ENCODE results near the gene RAB11FIP4. TPM values are rescaled to one million over a fixed set of nuclear protein-coding genes. Genes with fewer than 3 reads are reported as not detected.

The RAB11FIP4 gene
- total and polyA plus RNA-seq, 10 of the 15 experiments (the other 5 are each of a cell fraction or from before 2014, with no cell fraction given), result 1.4 to 27.0 (median 17.6) TPM

- no peak for TF ChIP-seq MLLT1 (IDR thresholded peaks at IDR 0.05)
- no peak for TF ChIP-seq TCF7 (IDR thresholded peaks at IDR 0.05; ENCODE audit: borderline replicate concordance)
- no peak for TF ChIP-seq MYC (IDR thresholded peaks at IDR 0.05; ENCODE audit: insufficient read depth, insufficient read length, insufficient replicate concordance, low read length, severe bottlenecking)
- no peak for TF ChIP-seq BCL3 (IDR thresholded peaks at IDR 0.05; ENCODE audit: borderline replicate concordance, insufficient read depth, low read depth, low read length, poor library complexity, severe bottlenecking)
- TF ChIP-seq HCFC1 (IDR thresholded peaks at IDR 0.05; ENCODE audit: low read length), result no peak
- no peak for TF ChIP-seq ZNF207 (IDR thresholded peaks at IDR 0.05; ENCODE audit: borderline replicate concordance)
- TF ChIP-seq FOS (IDR thresholded peaks at IDR 0.05; ENCODE audit: borderline replicate concordance, extremely low read depth, insufficient read length), result no peak
- no peak for TF ChIP-seq GABPA (IDR thresholded peaks at IDR 0.05; ENCODE audit: low read depth)
- no peak for TF ChIP-seq EP300 (IDR thresholded peaks at IDR 0.05; ENCODE audit: borderline replicate concordance in 1 of 2, control insufficient read depth in 1 of 2, low read depth in 2 of 2, low read length in 2 of 2)
These were observed 181.6 kb downstream of the RAB11FIP4 start (continued) for GRCh38 chr17:31573047-31573446.

- Histone ChIP-seq H3K27ac (ENCODE audit: control insufficient read depth, insufficient read depth) (no peak overlapping the region), H2AFZ (ENCODE audit: control insufficient read depth, low read depth, low read length) (no peak overlapping the region), H3K9me3 (replicated peaks; ENCODE audit: control insufficient read depth, insufficient read depth, low read length) (no peaks in the 10 kb centered on the region), H3K4me2 (ENCODE audit: control insufficient read depth, insufficient read depth) (no peak overlapping the region), H3K9ac (ENCODE audit: control insufficient read depth, insufficient read depth, low read length) (no peak overlapping the region), H3K4me3 (no peak overlapping the region), H3K36me3 (ENCODE audit: control insufficient read depth in 2 of 2, insufficient read depth in 2 of 2, low read length in 1 of 2) (no peaks in the 10 kb centered on the region), H3K4me1 (ENCODE audit: control insufficient read depth, insufficient read depth, low read length) (peaks cover 4% of the 10 kb centered on the region; the same call in 1 of the 2 replicates), H3K27me3 (replicated peaks in 1 of 2; ENCODE audit: control insufficient read depth in 2 of 2, insufficient read depth in 2 of 2, low read length in 1 of 2) (no peaks in the 10 kb centered on the region; a peak in 2 of 4 replicates), H3K79me2 (ENCODE audit: control insufficient read depth, insufficient read depth, low read length) (no peaks in the 10 kb centered on the region), H4K20me1 (ENCODE audit: control insufficient read depth, insufficient read depth) (no peaks in the 10 kb centered on the region)
- in situ Hi-C loops (cut with MboI), result no loop called here
- DNase-seq (ENCODE audit: low read depth, low spot score) (no peak), ATAC-seq (no peak), FAIRE-seq (no peak)
- RAD21 ChIA-PET (ENCODE audit: unreplicated experiment), result no interaction called here
- no TSS peak for BruUV-seq (replicated peaks)
- WGBS (ENCODE audit: insufficient coverage, insufficient replicate concordance, low lambda C conversion rate, missing lambda C conversion rate), result 13% methylated on average over 5 of the region's 6 CpGs
- CTCF ChIA-PET, result interaction anchor here (1.3 to 1.9 kb wide), 2 partner anchors 11 to 269 kb away, joined by 3 to 6 read pairs; no protein-coding TSS in a partner anchor
- POLR2A ChIA-PET, result no interaction called here
- SMC1A ChIA-PET (ENCODE audit: uncharacterized antibody, unreplicated experiment), result no interaction called here
- intact Hi-C loops (cut with micrococcal nuclease; ENCODE audit: unreplicated experiment), result no loop called here
- no peak for TF ChIP-seq ASH2L (IDR thresholded peaks at IDR 0.05; ENCODE audit: borderline replicate concordance, low read depth)
- no peak for TF ChIP-seq BCL3 (IDR thresholded peaks at IDR 0.05; ENCODE audit: borderline replicate concordance, insufficient read depth, low read depth, low read length, poor library complexity, severe bottlenecking)
- no peak for TF ChIP-seq CHD1 (IDR thresholded peaks at IDR 0.05; ENCODE audit: low read depth, low read length)
- no peak for TF ChIP-seq ATF7 (IDR thresholded peaks at IDR 0.05; ENCODE audit: low read depth)
- TF ChIP-seq ZNF274 (IDR thresholded peaks at IDR 0.05; ENCODE audit: insufficient read depth, insufficient read length), result no peak
- no peak for TF ChIP-seq SMAD1 (IDR thresholded peaks at IDR 0.05; ENCODE audit: low read depth, partially characterized antibody)
- TF ChIP-seq MEF2A (IDR thresholded peaks at IDR 0.05; ENCODE audit: insufficient read depth, low read depth, low read length), result no peak
- no peak for TF ChIP-seq FOS (IDR thresholded peaks at IDR 0.05; ENCODE audit: borderline replicate concordance, extremely low read depth, insufficient read length)
These were observed 182.4 kb downstream of the RAB11FIP4 start for GRCh38 chr17:31573861-31574260.
